ENCODE data around the gene OR4D2. TPM values are rescaled to one million over a fixed set of nuclear protein-coding genes. Genes with fewer than 3 reads are reported as not detected.

The OR4D2 gene
- total and polyA plus RNA-seq, 4 donors: not detected

DNA sequence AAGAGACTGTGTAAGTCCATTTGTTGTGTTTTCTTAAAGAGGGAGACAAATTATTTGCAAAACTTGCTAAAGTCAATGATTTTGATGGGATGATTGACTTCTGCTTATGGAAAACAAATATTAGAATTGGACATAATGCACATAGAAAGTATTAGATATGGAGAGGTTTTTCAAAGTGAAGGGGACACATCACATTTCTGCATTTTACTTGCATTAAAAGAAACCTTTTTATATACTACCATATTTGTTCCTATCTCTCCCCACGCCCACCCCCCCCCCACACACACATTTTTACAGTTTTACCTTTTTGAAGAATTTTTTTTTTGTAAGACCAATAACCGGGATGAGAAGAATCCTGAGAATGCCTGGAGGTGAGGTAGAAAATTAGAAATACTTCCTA is 8.6 kb upstream of the OR4D2 start:
- WGBS, 2 donors: 80 to 87% methylated on average over 2 of the region's 2 CpGs
- no peak for DNase-seq
- no peak overlapping the region for H3K9ac ChIP-seq (ENCODE audit: insufficient read depth in 1 of 2, low read length in 2 of 2)
- peaks cover 0 to 7% (median 0%) of the 10 kb centered on the region in 5 donors for H3K4me1 ChIP-seq (ENCODE audit: control insufficient read depth in 5 of 5, insufficient read depth in 5 of 5, low read length in 5 of 5)
- ATAC-seq (ENCODE audit: insufficient read depth, low FRiP score): no peak
- H3K4me3 ChIP-seq: no peak overlapping the region
- H3K27me3 ChIP-seq (ENCODE audit: control insufficient read depth in 3 of 3, insufficient read depth in 3 of 3, low read length in 2 of 3): peaks cover 2 to 78% (median 34%) of the 10 kb centered on the region in 3 donors
- no peaks in the 10 kb centered on the region for H3K36me3 ChIP-seq (ENCODE audit: control insufficient read depth in 4 of 4, insufficient read depth in 4 of 4, low read length in 4 of 4)
- no peak overlapping the region for H3K27ac ChIP-seq (ENCODE audit: low read depth in 1 of 2, low read length in 1 of 2)
- no peaks in the 10 kb centered on the region for H3K9me3 ChIP-seq (ENCODE audit: control insufficient read depth in 4 of 4, insufficient read depth in 3 of 4, low read length in 3 of 4)
- TF ChIP-seq, protein P1, sequence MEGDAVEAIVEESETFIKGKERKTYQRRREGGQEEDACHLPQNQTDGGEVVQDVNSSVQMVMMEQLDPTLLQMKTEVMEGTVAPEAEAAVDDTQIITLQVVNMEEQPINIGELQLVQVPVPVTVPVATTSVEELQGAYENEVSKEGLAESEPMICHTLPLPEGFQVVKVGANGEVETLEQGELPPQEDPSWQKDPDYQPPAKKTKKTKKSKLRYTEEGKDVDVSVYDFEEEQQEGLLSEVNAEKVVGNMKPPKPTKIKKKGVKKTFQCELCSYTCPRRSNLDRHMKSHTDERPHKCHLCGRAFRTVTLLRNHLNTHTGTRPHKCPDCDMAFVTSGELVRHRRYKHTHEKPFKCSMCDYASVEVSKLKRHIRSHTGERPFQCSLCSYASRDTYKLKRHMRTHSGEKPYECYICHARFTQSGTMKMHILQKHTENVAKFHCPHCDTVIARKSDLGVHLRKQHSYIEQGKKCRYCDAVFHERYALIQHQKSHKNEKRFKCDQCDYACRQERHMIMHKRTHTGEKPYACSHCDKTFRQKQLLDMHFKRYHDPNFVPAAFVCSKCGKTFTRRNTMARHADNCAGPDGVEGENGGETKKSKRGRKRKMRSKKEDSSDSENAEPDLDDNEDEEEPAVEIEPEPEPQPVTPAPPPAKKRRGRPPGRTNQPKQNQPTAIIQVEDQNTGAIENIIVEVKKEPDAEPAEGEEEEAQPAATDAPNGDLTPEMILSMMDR (IDR thresholded peaks at IDR 0.05; ENCODE audit: control extremely low read depth, extremely low read depth): no peak

DNA sequence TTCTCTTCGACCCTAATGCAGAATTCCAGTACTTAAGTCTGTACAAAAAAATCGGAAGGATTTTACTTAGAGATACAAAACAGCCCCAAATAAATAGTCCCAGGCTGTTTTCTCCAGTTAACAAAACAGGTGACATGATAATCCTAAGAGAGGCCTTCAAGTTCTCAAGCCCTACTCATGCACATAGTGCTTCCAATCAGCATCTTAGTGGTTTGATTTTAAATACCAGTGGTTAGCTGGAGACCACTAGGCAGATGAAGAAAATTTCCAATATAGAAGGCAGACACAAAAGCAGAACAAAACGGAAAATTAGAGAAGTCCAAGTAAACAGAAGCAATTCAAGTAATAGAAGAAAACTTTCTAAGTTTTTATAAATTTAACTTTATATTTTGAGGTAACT is 5.2 kb upstream of the OR4D2 start:
- DNase-seq: no peak
- Histone ChIP-seq H3K9me3 (ENCODE audit: control insufficient read depth in 4 of 4, insufficient read depth in 3 of 4, low read length in 3 of 4) (no peaks in the 10 kb centered on the region), H3K4me3 (no peak overlapping the region), H3K27ac (ENCODE audit: low read depth in 1 of 2, low read length in 1 of 2) (no peak overlapping the region), H3K36me3 (ENCODE audit: control insufficient read depth in 4 of 4, insufficient read depth in 4 of 4, low read length in 4 of 4) (no peaks in the 10 kb centered on the region), H3K27me3 (ENCODE audit: control insufficient read depth in 3 of 3, insufficient read depth in 3 of 3, low read length in 2 of 3) (peaks cover 2 to 59% (median 25%) of the 10 kb centered on the region in 3 donors), H3K4me1 (ENCODE audit: control insufficient read depth in 5 of 5, insufficient read depth in 5 of 5, low read length in 5 of 5) (peaks cover 0 to 7% (median 0%) of the 10 kb centered on the region in 5 donors), H3K9ac (ENCODE audit: insufficient read depth in 1 of 2, low read length in 2 of 2) (no peak overlapping the region)
- TF ChIP-seq, protein P1 (IDR thresholded peaks at IDR 0.05; ENCODE audit: control extremely low read depth, extremely low read depth): no peak
- WGBS, 2 donors: 64 to 70% methylated on average over 3 of the region's 3 CpGs
- ATAC-seq (ENCODE audit: insufficient read depth, low FRiP score): no peak

DNA sequence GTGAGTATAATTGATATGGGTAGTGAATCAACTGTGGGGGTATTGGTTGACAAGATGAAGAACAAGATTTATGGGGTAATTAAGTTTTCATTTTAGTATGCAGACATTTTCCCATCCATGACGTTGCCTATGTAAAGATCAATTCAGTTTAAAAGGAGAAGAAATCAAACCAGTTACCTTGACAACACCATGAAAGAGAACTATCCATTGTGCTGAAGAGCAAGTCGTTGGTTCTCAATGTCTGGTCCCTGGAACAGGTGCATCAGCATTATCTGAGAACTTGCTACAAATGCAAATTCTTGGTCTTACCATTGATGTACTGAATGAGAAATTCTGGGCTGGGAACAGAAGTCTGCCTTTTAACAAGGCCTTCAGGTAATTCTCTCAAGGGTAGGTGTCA is 801 bp upstream of the OR4D2 start:
- no peak overlapping the region for H3K4me3 ChIP-seq
- H3K27me3 ChIP-seq (ENCODE audit: control insufficient read depth in 3 of 3, insufficient read depth in 3 of 3, low read length in 2 of 3): peaks cover 2 to 30% (median 7%) of the 10 kb centered on the region in 3 donors
- ATAC-seq (ENCODE audit: insufficient read depth, low FRiP score) (no peak), DNase-seq (no peak)
- TF ChIP-seq, protein P1 (IDR thresholded peaks at IDR 0.05; ENCODE audit: control extremely low read depth, extremely low read depth): no peak
- no peaks in the 10 kb centered on the region for H3K36me3 ChIP-seq (ENCODE audit: control insufficient read depth in 4 of 4, insufficient read depth in 4 of 4, low read length in 4 of 4)
- H3K4me1 ChIP-seq (ENCODE audit: control insufficient read depth in 5 of 5, insufficient read depth in 5 of 5, low read length in 5 of 5): no peaks in the 10 kb centered on the region
- peaks cover 0 to 1% (median 0%) of the 10 kb centered on the region in 4 donors for H3K9me3 ChIP-seq (ENCODE audit: control insufficient read depth in 4 of 4, insufficient read depth in 3 of 4, low read length in 3 of 4)
- no peak overlapping the region for H3K27ac ChIP-seq (ENCODE audit: low read depth in 1 of 2, low read length in 1 of 2)
- WGBS, 2 donors: 12 to 25% methylated on average over 2 of the region's 2 CpGs
- H3K9ac ChIP-seq (ENCODE audit: insufficient read depth in 1 of 2, low read length in 2 of 2): no peak overlapping the region

DNA sequence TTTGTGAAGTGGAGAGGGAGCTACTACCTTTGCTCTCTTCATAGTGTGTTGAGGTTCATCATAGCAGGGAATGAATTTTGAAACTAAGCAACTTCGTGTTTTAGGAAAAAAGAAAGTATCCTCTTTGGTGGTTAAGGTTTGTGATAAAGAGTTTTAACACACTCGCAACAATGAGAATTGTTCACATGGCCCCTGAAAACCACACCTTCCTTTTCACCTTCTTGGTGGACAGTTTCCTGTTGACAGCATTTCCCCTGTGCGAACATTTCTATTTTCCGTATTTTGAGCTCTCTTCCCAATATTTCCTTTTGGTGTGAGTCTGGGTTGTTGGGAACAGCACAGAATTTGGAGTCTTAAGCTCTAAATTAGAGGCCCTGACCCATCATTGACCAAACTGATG is 3.8 kb downstream of the OR4D2 start:
- H3K27ac ChIP-seq (ENCODE audit: low read depth in 1 of 2, low read length in 1 of 2): no peak overlapping the region
- H3K27me3 ChIP-seq (ENCODE audit: control insufficient read depth in 3 of 3, insufficient read depth in 3 of 3, low read length in 2 of 3): peaks cover 0 to 14% (median 4%) of the 10 kb centered on the region in 3 donors
- TF ChIP-seq, protein P1 (IDR thresholded peaks at IDR 0.05; ENCODE audit: control extremely low read depth, extremely low read depth): no peak
- H3K9me3 ChIP-seq (ENCODE audit: control insufficient read depth in 4 of 4, insufficient read depth in 3 of 4, low read length in 3 of 4): peaks cover 0 to 1% (median 0%) of the 10 kb centered on the region in 4 donors
- H3K4me1 ChIP-seq (ENCODE audit: control insufficient read depth in 5 of 5, insufficient read depth in 5 of 5, low read length in 5 of 5): no peaks in the 10 kb centered on the region
- H3K4me3 ChIP-seq: no peak overlapping the region
- H3K9ac ChIP-seq (ENCODE audit: insufficient read depth in 1 of 2, low read length in 2 of 2): no peak overlapping the region
- H3K36me3 ChIP-seq (ENCODE audit: control insufficient read depth in 4 of 4, insufficient read depth in 4 of 4, low read length in 4 of 4): no peaks in the 10 kb centered on the region
- ATAC-seq (ENCODE audit: insufficient read depth, low FRiP score): no peak
- DNase-seq: no peak
- WGBS, 2 donors: 13 to 47% methylated on average over 4 of the region's 4 CpGs

Measured in lung (tissue), 12 donors.